ENCODE measurements around the gene GTPBP2. TPM values are rescaled to one million over a fixed set of nuclear protein-coding genes. Genes with fewer than 3 reads are reported as not detected.
"Not testable (repeated sequence)": the region's sequence is repeated elsewhere in the genome, so short reads cannot be mapped to it uniquely, and the experiment has no call there.

The GTPBP2 gene
- total RNA-seq, 1 experiment from 2014 or later: 11.6 TPM

DNA sequence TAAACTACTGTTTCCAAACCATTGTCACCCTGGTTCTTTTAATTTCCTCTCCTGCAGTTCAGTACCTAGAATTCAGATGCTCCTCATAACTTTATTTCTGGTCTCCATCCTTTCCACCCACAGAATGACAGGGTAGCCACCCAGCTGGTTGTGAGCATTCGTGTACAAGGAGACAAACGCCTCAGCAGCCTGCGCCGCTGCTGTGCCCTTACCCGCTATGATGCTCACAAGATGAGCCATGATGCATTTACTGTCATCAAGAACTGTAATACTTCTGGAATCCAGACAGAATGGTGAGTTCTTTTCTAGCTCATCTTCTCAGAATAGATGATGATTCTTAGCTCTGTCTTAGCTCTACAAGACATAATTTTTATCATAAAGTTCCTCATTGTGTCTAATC lies 18.6 kb downstream of the GTPBP2 start:
- DNase-seq: no peak
- no peaks in the 10 kb centered on the region for H3K27me3 ChIP-seq
- H3K4me3 ChIP-seq: no peak overlapping the region
- H3K36me3 ChIP-seq: peaks cover 34% of the 10 kb centered on the region
- H3K9me3 ChIP-seq: no peaks in the 10 kb centered on the region

DNA sequence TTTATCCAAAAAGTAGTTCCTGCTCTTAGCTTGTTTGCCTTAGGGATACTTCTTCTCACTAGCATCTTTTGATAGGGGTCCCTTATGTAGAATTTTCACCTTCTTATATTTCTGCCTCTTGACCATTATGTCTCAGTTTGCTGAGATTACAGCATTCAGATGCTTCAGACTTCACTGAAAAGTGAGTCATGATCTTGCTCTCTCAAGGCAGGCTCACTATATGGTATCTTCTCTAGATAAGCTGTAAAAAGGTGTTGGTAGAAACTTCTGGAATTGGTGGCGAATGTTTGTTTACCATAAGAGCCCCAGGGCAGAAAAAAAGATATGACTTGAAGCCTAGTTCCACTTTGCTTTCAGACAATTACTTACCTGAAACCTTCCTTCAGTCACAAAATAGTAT lies 19.7 kb downstream of the GTPBP2 start:
- Histone ChIP-seq H3K9me3 (no peaks in the 10 kb centered on the region), H3K27me3 (no peaks in the 10 kb centered on the region), H3K36me3 (peaks cover 37% of the 10 kb centered on the region), H3K4me3 (no peak overlapping the region)
- DNase-seq: no peak

DNA sequence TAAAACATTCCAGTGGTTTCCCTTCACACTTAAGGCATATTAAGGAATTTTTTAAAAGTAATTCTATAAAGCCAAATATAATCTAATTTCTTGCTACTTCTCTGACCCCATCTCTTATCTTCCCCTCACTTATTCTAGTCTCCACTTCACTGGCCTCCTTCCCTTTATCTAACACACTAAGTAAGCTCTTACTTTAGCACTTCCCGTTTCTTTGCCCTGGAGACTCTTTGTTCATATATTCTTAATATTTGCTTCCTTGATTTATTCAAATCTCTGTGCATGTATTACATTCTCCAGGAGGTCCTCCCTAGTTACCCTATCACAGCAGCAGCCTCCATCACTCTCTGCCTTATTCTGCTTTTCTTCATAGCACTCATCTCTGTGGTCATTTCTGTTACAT lies 20.3 kb downstream of the GTPBP2 start:
- no peak for DNase-seq
- Histone ChIP-seq H3K9me3 (no peaks in the 10 kb centered on the region), H3K4me3 (no peak overlapping the region), H3K36me3 (peaks cover 37% of the 10 kb centered on the region), H3K27me3 (no peaks in the 10 kb centered on the region)

DNA sequence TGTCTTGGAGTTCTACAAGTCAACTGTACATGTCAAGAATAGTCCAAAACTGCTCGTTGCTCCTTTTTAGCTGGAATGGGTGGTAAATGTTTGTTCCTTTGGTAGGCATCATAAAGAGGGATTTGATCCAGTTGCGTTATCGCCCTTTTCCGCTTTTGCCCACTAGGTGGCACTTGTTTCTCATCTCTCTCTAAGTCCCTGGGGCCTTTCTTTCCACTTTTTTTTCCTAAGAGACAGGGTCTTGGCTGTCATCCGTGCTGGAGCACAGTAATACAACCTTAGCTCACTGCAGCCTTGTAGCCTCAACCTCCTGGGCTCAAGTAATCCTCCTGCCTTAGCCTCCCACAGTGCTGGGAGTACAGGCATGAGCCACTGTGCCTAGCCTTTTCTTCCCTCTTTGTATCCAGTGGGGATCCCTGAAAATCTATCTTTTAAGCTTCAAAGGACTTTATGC lies 20.7 kb downstream of the GTPBP2 start:
- no peaks in the 10 kb centered on the region for H3K9me3 ChIP-seq
- H3K36me3 ChIP-seq: peaks cover 34% of the 10 kb centered on the region
- no peak overlapping the region for H3K4me3 ChIP-seq
- DNase-seq: peak; percentile 40
- no peaks in the 10 kb centered on the region for H3K27me3 ChIP-seq

DNA sequence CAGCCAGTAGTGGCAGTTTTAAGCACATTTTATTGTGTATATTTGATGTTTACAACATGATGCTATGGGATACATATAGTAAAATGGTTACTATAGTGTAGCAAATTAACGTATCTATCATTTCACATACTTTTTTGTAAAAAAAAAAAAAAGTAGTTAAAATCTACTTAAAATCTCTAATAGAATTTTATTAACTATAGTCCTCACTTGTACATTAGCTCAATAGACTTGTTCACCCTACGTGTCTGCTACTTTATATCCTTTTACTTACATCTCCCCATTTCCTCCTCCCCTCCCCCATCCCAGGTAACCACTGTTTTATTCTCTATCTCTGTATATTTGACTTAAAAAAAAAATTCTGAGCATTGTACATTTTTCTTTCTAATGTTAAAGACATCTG lies 23.0 kb downstream of the GTPBP2 start:
- no peaks in the 10 kb centered on the region for H3K9me3 ChIP-seq
- peaks cover 33% of the 10 kb centered on the region for H3K36me3 ChIP-seq
- no peak overlapping the region for H3K4me3 ChIP-seq
- DNase-seq: no peak
- no peaks in the 10 kb centered on the region for H3K27me3 ChIP-seq

DNA sequence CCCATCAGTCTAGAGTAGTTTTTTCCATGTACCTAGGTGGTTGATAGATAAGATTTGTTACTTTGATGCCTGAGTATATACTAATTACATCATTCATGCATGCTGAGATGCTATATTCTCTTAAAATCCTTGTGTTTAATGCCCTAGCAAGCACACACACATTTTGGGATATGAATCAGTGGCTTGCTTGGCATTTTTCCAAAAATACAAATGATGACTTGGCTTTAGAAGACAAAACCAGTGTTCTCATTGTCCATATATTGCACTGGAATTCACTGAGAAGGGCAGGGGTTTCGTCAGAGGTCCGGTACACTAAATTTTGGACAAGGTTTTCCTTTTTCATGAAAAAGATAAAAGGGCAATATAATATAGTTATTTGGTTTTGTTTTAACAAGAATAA lies 24.9 kb downstream of the GTPBP2 start:
- Histone ChIP-seq H3K9me3 (no peaks in the 10 kb centered on the region), H3K27me3 (no peaks in the 10 kb centered on the region), H3K4me3 (no peak overlapping the region), H3K36me3 (peaks cover 27% of the 10 kb centered on the region)
- no peak for DNase-seq

DNA sequence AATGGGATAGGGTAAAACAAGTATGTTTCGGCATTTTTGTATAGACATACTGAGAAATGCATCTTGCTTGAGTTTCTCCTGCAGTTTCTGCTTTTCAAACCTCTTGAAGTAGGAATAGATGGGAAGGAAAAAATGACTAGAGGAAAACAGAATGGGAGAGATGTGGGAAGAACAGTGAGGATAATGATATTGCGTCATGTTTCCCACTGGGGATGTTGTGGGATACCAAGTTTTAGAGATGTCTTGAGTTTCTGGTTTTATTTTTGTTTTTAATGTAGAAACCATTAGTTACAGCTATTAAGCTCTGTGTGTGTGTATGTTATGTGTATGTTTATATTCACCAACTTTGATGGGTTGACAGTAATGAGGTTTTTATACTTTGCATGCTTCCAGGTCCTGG lies 28.5 kb downstream of the GTPBP2 start:
- no peaks in the 10 kb centered on the region for H3K27me3 ChIP-seq
- H3K9me3 ChIP-seq: no peaks in the 10 kb centered on the region
- H3K36me3 ChIP-seq: peaks cover 17% of the 10 kb centered on the region
- no peak overlapping the region for H3K4me3 ChIP-seq
- no peak for DNase-seq

DNA sequence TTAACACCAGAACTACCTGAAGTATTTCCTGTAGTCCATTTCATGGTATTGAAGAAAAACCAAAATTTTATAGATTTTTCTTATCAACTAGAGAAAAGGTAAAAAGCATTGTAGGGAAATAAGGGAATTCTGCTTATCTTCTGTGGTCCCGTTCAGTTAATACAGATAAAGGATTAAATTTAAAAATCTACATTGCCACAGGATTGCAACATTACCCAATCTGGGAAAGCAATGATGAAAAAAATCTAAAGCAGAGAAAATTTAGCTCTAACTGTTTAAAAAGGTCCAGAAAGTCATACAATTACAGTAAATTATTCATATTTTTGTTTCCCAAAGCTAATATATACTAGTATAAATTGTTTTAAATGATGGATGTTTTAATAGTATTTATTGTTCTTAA lies 35.1 kb downstream of the GTPBP2 start:
- no peaks in the 10 kb centered on the region for H3K27me3 ChIP-seq
- H3K36me3 ChIP-seq: peaks cover 10% of the 10 kb centered on the region; the same call in 1 of the 2 replicates
- DNase-seq: no peak
- no peak overlapping the region for H3K4me3 ChIP-seq
- no peaks in the 10 kb centered on the region for H3K9me3 ChIP-seq

DNA sequence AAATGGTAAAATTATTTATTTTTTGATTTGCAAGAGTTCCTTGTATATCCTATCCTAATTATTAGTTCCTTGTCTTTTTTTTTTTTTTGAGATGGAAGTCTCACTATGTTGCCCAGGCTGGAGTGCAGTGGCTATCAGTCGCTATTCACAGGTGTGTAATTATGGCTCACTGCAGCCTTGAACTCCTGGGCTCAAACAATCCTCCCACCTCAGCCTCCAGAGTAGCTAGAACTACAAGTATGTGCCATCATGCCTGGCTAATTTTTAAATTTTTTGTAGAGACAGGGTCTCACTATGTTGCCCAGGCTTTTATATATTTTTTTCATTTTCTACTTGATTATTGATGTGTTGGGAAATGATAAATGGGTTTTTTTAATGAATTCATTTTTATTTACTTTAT lies 39.5 kb downstream of the GTPBP2 start:
- H3K4me3 ChIP-seq, H3K27me3 ChIP-seq, H3K9me3 ChIP-seq, DNase-seq: not testable (repeated sequence)
- peaks cover 29% of the 10 kb centered on the region for H3K36me3 ChIP-seq

DNA sequence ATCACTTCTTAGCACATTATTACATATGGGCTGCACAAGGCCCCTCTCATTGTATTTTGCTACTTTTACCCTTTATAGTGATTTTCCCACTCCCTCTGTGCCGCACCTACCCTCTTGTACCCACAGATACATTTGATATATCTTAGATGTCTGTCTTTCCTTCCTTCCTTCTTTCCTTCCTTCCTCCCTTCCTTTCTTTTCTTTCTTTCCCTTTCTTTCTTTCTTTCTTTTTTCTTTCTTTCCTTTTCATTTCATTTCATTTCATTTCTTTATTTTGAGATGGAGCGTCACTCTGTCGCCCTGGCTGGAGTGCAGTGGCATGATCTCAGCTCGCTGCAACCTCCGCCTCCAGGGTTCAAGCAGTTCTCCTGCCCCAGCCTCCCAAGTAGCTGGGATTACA lies 40.9 kb downstream of the GTPBP2 start:
- no peaks in the 10 kb centered on the region for H3K9me3 ChIP-seq
- no peaks in the 10 kb centered on the region for H3K27me3 ChIP-seq
- H3K36me3 ChIP-seq: peaks cover 39% of the 10 kb centered on the region
- DNase-seq: no peak
- H3K4me3 ChIP-seq: no peak overlapping the region

DNA sequence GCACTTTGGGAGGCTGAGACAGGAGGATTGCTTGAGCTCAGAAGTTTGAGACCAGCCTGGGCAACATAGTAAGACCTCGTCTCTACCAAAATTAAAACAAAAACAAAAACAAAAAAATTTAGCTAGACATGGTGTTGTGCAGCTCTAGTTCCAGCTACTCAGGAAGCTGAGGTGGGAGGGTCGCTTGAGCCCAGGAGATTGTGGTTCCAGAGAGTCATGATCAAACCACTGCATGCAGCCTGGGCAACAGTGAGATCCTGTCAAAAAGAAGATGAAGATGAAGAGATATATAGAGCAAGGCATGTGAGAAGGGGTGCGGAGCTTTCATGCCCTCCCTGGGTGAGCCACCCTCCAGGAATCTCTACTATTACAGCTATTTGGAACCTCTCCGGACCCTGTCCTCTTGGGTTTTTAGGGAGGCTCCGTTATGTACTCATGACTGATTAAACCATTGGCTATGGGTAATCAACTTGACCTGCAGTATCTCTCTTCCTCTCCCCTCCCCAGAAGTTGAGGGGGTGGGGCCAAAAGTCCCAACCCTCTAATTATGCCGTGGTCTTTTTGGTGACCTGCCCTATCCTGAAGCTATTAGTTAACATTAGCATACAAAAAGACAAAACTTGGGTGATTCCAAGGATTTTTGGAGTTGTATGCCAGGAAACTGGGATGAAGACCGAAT lies 44.0 kb downstream of the GTPBP2 start:
- H3K9me3 ChIP-seq: no peaks in the 10 kb centered on the region
- no peaks in the 10 kb centered on the region for H3K27me3 ChIP-seq
- no peak overlapping the region for H3K4me3 ChIP-seq
- no peak for DNase-seq
- H3K36me3 ChIP-seq: peaks cover 38% of the 10 kb centered on the region

DNA sequence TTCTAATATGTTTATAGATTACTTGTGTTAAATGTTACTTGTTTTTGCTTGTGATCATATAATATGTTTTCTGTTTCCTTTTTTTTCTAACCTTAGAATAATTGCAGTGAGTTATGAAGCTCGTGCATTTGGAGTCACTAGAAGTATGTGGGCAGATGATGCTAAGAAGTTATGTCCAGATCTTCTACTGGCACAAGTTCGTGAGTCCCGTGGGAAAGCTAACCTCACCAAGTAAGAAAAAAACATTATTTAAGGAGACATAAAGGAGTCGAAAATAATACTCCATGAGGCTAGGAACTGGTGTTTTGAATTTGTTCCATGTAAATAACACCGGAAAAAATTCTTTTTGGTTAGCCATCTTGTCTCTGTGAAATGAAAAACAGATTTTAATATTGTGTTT lies 46.2 kb downstream of the GTPBP2 start:
- no peak overlapping the region for H3K4me3 ChIP-seq
- H3K27me3 ChIP-seq: no peaks in the 10 kb centered on the region
- DNase-seq: no peak
- no peaks in the 10 kb centered on the region for H3K9me3 ChIP-seq
- peaks cover 33% of the 10 kb centered on the region for H3K36me3 ChIP-seq

DNA sequence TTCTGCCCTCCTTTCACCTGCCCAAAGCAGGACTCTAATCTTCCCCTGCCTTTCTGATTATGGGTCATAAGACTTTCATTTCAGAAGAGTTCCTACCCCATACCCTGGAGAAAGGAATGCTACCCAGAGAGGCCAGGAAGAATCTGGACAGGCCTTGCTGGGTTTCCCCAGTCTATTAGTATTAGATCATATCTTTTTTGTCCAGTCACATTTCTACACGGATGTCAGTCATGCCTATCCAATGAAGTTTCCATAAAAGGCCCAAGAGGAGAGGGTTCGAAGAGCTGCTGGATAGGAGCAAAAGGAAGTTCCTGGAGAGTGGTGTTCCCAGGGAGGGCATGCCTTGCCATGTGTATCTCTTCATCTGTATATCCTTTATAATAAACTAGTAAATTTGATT lies 49.9 kb downstream of the GTPBP2 start:
- DNase-seq: no peak
- no peaks in the 10 kb centered on the region for H3K9me3 ChIP-seq
- no peaks in the 10 kb centered on the region for H3K27me3 ChIP-seq
- peaks cover 11% of the 10 kb centered on the region for H3K36me3 ChIP-seq
- H3K4me3 ChIP-seq: no peak overlapping the region

DNA sequence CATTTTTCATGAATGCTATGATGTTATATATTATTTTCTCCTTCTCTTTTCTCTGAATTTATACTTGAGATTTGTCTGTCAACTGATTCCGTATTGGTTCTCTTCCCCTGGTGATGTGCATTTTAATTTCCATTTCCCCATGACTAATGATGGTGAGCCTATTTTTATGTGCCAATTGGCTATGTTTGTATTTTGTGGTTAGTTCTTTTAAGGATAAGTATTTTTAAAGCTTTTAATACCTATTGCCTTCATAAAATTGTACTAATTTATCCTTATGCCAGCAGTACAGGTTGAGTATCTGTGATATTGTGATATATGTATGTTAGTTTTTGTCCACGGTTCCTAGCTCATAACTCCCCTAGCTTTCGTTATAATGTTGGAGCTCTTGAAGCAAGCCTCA lies 50.3 kb downstream of the GTPBP2 start:
- Histone ChIP-seq H3K9me3 (no peaks in the 10 kb centered on the region), H3K36me3 (peaks cover 8% of the 10 kb centered on the region), H3K27me3 (no peaks in the 10 kb centered on the region), H3K4me3 (no peak overlapping the region)
- DNase-seq: no peak

DNA sequence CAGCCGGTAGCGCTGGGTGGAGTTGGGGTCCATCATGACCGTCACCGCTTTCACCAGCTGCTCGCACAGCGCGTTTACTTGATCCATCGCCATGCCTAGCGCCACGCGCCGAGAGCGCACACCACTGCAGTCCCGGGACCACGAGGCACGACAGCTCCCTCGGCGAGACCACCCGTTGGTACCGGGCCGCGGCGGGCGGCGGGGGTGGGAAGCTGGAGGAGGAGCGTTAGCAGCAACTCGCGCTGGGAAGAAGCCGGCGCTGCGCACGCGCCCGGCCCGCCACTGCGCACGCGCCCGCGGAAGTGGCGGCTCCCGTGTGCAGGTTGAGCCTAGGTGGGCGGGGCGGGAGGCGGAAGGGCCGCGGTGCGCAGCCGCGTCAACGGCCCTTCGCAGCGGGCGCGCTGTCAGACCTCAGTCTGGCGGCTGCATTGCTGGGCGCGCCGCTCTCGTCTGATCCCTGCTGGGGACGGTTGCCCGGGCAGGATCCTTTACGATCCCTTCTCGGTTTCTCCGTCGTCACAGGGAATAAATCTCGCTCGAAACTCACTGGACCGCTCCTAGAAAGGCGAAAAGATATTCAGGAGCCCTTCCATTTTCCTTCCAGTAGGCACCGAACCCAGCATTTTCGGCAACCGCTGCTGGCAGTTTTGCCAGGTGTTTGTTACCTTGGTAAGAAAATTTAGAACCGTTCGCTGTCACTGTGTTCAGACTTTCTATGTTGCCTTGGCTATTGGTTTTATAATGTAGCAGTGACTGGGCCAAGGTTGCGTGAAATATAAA lies 53.1 kb downstream of the GTPBP2 start, which contains the start of the genes POLH and XPO5:
TSS of gene POLH (plus strand) at position 414 of the 780 bp plus-strand sequence. CDS start 6,135 bp downstream, outside the sequence.
TSS of gene XPO5 (minus strand) at position 267 of the 780 bp plus-strand sequence. CDS start at position 93, 174 bp downstream.
- no peaks in the 10 kb centered on the region for H3K9me3 ChIP-seq
- DNase-seq: peak; percentile 90
- H3K36me3 ChIP-seq: peaks cover 19% of the 10 kb centered on the region
- peak within 1 kb of the TSS; percentile 95 for H3K4me3 ChIP-seq
- H3K27me3 ChIP-seq: no peaks in the 10 kb centered on the region

DNA sequence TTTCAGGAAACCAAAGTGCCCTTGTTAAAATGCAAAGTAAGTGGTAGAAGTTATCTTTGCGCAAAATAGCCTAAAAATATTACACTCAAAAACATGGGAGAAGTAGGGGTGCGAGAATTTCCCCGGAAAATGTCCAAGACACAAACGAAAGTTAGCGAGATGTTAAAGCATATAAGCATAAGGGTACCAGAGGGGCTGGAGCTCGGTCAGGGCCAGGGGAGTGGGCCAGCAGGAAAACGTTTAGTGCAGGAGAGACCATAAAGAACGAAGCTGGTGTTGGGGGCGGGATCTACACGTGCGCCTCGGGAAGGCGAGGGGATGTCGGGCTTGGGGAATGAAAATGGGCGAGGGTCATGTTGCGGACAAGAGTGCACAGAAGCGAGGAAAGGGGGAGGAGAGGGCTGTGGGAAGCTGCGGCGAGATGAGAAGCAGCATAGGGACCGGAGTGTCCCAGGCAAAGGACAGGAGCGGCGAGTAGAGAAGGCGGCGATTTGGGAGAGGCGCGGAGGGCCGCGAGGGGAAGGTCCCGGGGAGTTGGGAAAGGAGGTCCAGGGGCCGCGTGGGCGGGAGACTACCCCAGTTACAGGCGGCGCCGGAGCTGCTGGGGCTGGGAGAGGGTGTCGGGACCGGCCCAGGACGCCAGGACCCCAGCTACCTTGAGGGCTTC lies 53.8 kb downstream of the GTPBP2 start:
- Histone ChIP-seq H3K36me3 (peaks cover 21% of the 10 kb centered on the region), H3K9me3 (no peaks in the 10 kb centered on the region), H3K4me3 (peak overlapping the region; percentile 95), H3K27me3 (no peaks in the 10 kb centered on the region)
- DNase-seq: peak; percentile 38

DNA sequence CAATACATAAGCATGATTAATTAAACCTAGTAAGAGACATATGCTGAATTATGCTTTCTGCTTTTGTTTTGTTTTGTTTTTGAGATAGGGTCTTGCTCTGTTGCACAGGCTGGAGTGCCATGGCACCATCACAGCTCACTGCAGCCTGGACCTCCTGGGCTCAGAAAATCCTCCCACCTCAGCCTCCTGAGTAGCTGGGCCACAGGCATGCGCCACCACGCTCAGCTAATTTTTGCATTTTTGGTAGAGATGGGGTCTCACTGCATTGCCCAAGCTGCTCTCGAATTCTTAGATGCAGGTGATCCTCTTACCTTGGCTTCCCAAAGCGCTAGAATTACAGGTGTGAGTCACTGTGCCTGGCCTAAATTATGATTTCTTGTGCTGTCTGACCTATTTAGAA lies 57.0 kb downstream of the GTPBP2 start:
- no peak overlapping the region for H3K4me3 ChIP-seq
- no peaks in the 10 kb centered on the region for H3K9me3 ChIP-seq
- H3K36me3 ChIP-seq: peaks cover 35% of the 10 kb centered on the region
- H3K27me3 ChIP-seq: no peaks in the 10 kb centered on the region
- no peak for DNase-seq

Data from MG63 (cell line).